Neural progenitor cell (in vitro differentiated cells): ENCODE results near the gene RPTOR. TPM values are rescaled to one million over a fixed set of nuclear protein-coding genes. Genes with fewer than 3 reads are reported as not detected.

ENCODE experiments used
- DNase-seq: peaks from one replicate; pipeline ENCODE4 v3.0.0-alpha.2; 2016; ENCODE audit warnings: low spot score
- H2AFZ ChIP-seq: fragments of 200-600 bp; sonication (generic); replicated peaks from 2 replicates; pipeline ENCODE4 v1.6.1; 2016; ENCODE audit warnings: antibody characterized with exemption
- H3F3A ChIP-seq: fragments of 200-600 bp; sonication (generic); 2 replicates; pipeline ENCODE4 v1.6.1; 2016; ENCODE audit warnings: antibody characterized with exemption, low read depth
- H3K27ac ChIP-seq: fragments of 200-600 bp; sonication (generic); 2 replicates; pipeline ENCODE4 v1.5.1; 2016; ENCODE audit warnings: mild to moderate bottlenecking
- H3K27me3 ChIP-seq: fragments of 200-600 bp; sonication (generic); 2 replicates; pipeline ENCODE4 v1.6.1; 2016; ENCODE audit warnings: mild to moderate bottlenecking, moderate library complexity
- H3K36me3 ChIP-seq: fragments of 200-600 bp; sonication (generic); 2 replicates; pipeline ENCODE4 v1.5.1; 2016
- H3K4me1 ChIP-seq: fragments of 200-600 bp; sonication (generic); 2 replicates; pipeline ENCODE4 v1.6.1; 2016; ENCODE audit warnings: mixed run types
- H3K4me2 ChIP-seq: fragments of 200-600 bp; sonication (generic); 2 replicates; pipeline ENCODE4 v1.6.1; 2016
- H3K4me3 ChIP-seq: fragments of 200-600 bp; sonication (generic); 2 replicates; pipeline ENCODE4 v1.5.1; 2016
- H3K79me2 ChIP-seq: fragments of 200-600 bp; sonication (generic); 2 replicates; pipeline ENCODE4 v1.6.1; 2016; ENCODE audit warnings: low read depth
- H3K9ac ChIP-seq: fragments of 200-600 bp; sonication (generic); 2 replicates; pipeline ENCODE4 v1.6.1; 2016
- H3K9me3 ChIP-seq: fragments of 200-600 bp; sonication (generic); 2 replicates; pipeline ENCODE4 v1.5.1; 2016; ENCODE audit warnings: low read depth
- H4K20me1 ChIP-seq: fragments of 200-600 bp; sonication (generic); 2 replicates; pipeline ENCODE4 v1.6.1; 2016; ENCODE audit warnings: low read depth
- H3K27ac Mint-ChIP-seq: 3 replicates; pipeline ENCODE4 v1.8.0; 2021; ENCODE audit warnings: mixed read lengths
- H3K27me3 Mint-ChIP-seq: 2 replicates; pipeline ENCODE4 v1.8.0; 2022; ENCODE audit warnings: low read depth, mild to moderate bottlenecking, inconsistent platforms, moderate library complexity, mixed read lengths; ENCODE audit not compliant: insufficient read depth
- H3K36me3 Mint-ChIP-seq: 3 replicates; pipeline ENCODE4 v1.8.0; 2021; ENCODE audit warnings: mixed read lengths
- H3K4me1 Mint-ChIP-seq: 3 replicates; pipeline ENCODE4 v1.8.0; 2021; ENCODE audit warnings: mixed read lengths
- H3K4me3 Mint-ChIP-seq: 3 replicates; pipeline ENCODE4 v1.8.0; 2021; ENCODE audit warnings: mild to moderate bottlenecking, moderate library complexity, mixed read lengths
- H3K9me3 Mint-ChIP-seq: 3 replicates; pipeline ENCODE4 v1.8.0; 2020; ENCODE audit warnings: mixed read lengths
- CTCF ChIP-seq: fragments of 200-600 bp; sonication (generic); IDR thresholded peaks from 2 replicates; pipeline ENCODE4 v1.5.1; 2017; ENCODE audit warnings: antibody characterized with exemption, mild to moderate bottlenecking
- EZH2 ChIP-seq: fragments of 200-600 bp; sonication (generic); IDR thresholded peaks from 2 replicates; pipeline ENCODE4 v1.6.1; 2017; ENCODE audit warnings: antibody characterized with exemption, mild to moderate bottlenecking, moderate library complexity
- EZH2phosphoT487 ChIP-seq: fragments of 200-600 bp; sonication (generic); IDR thresholded peaks from 2 replicates; pipeline ENCODE4 v1.6.1; 2017; ENCODE audit warnings: antibody characterized with exemption
- total RNA-seq: library from RNA; depleted of rRNA; stranded (reverse); fragments of >200 nt; gene quantifications from 2 replicates; pipeline ENCODE4 v1.2.3, GENCODE V29; 2015; ENCODE audit warnings: low replicate concordance

RPTOR gene
- total RNA-seq, 1 donor from 2014 or later: 7.4 TPM

GRCh38 chr17:80899402-80900268, 355.0 kb downstream of the RPTOR start:
- H3K36me3 ChIP-seq: no peaks in the 10 kb centered on the region
- Mint-ChIP-seq H3K36me3 (peaks cover 9% of the 10 kb centered on the region), H3K4me1 (peaks cover 24% of the 10 kb centered on the region), H3K27me3 (peaks cover 3% of the 10 kb centered on the region), H3K27ac (no peak overlapping the region), H3K4me3 (no peak overlapping the region), H3K9me3 (no peaks in the 10 kb centered on the region)
- no peak for TF ChIP-seq EZH2
- no peak for TF ChIP-seq EZH2phosphoT487
- peak; percentile 66 for TF ChIP-seq CTCF
- H3F3A ChIP-seq: peaks cover 11% of the 10 kb centered on the region
- peak; percentile 51 for DNase-seq
- H3K79me2 ChIP-seq: no peaks in the 10 kb centered on the region
- H3K27ac ChIP-seq: no peak overlapping the region
- no peak overlapping the region for H3K9ac ChIP-seq
- peaks cover 28% of the 10 kb centered on the region for H4K20me1 ChIP-seq
- no peaks in the 10 kb centered on the region for H3K9me3 ChIP-seq
- H3K4me3 ChIP-seq: no peak overlapping the region
- no peak overlapping the region for H3K4me2 ChIP-seq
- H3K4me1 ChIP-seq: peaks cover 14% of the 10 kb centered on the region
- H2AFZ ChIP-seq: no peak overlapping the region
- no peaks in the 10 kb centered on the region for H3K27me3 ChIP-seq

DNA sequence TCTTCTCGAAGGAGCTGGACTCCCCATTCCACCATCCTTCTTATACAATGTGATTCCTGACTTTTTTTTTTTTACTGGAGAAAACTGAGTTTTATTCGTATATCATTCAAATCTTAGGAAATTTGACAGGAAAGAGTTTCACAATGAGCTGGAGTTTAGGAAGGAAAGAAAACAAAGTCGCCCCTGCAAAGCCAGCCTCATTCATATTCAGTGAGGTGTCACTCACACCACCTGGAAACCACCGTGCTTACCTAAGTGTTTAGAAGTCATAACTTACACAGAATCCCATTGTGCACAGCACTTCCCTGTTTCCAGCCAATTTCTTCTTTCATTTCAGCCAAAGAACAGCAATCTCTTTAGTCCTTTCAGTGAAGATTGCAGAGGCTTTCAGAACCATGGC, 356.7 kb downstream of the RPTOR start:
- no peaks in the 10 kb centered on the region for H3K9me3 ChIP-seq
- H3K27me3 ChIP-seq: no peaks in the 10 kb centered on the region
- H3K9ac ChIP-seq: no peak overlapping the region
- no peak overlapping the region for H3K4me3 Mint-ChIP-seq
- peaks cover 15% of the 10 kb centered on the region for H3K4me1 ChIP-seq
- H3K79me2 ChIP-seq: no peaks in the 10 kb centered on the region
- no peak for TF ChIP-seq EZH2phosphoT487
- no peak for TF ChIP-seq CTCF
- no peak for TF ChIP-seq EZH2
- no peaks in the 10 kb centered on the region for H3K36me3 Mint-ChIP-seq
- H3K27ac ChIP-seq: no peak overlapping the region
- H3K4me3 ChIP-seq: no peak overlapping the region
- no peak overlapping the region for H3K27ac Mint-ChIP-seq
- no peak overlapping the region for H3K4me2 ChIP-seq
- H2AFZ ChIP-seq: no peak overlapping the region
- H4K20me1 ChIP-seq: peaks cover 29% of the 10 kb centered on the region
- H3K4me1 Mint-ChIP-seq: peaks cover 29% of the 10 kb centered on the region
- DNase-seq: no peak
- H3K27me3 Mint-ChIP-seq: no peaks in the 10 kb centered on the region
- H3K36me3 ChIP-seq: no peaks in the 10 kb centered on the region
- peaks cover 11% of the 10 kb centered on the region for H3F3A ChIP-seq
- no peaks in the 10 kb centered on the region for H3K9me3 Mint-ChIP-seq

GRCh38 chr17:80902197-80902962, 357.7 kb downstream of the RPTOR start:
- Mint-ChIP-seq H3K36me3 (peaks cover 3% of the 10 kb centered on the region), H3K27me3 (no peaks in the 10 kb centered on the region), H3K4me3 (no peak overlapping the region), H3K9me3 (no peaks in the 10 kb centered on the region), H3K4me1 (peaks cover 29% of the 10 kb centered on the region), H3K27ac (peak overlapping the region; percentile 57)
- H3K27ac ChIP-seq: no peak overlapping the region
- no peak overlapping the region for H2AFZ ChIP-seq
- no peak overlapping the region for H3K4me3 ChIP-seq
- H3K9ac ChIP-seq: no peak overlapping the region
- no peaks in the 10 kb centered on the region for H3K36me3 ChIP-seq
- H3K9me3 ChIP-seq: no peaks in the 10 kb centered on the region
- H3F3A ChIP-seq: peaks cover 11% of the 10 kb centered on the region
- no peak overlapping the region for H3K4me2 ChIP-seq
- peaks cover 29% of the 10 kb centered on the region for H4K20me1 ChIP-seq
- H3K27me3 ChIP-seq: no peaks in the 10 kb centered on the region
- no peaks in the 10 kb centered on the region for H3K79me2 ChIP-seq
- H3K4me1 ChIP-seq: peaks cover 15% of the 10 kb centered on the region
- TF ChIP-seq EZH2phosphoT487 (no peak), CTCF (no peak), EZH2 (no peak)
- no peak for DNase-seq
